Kidney (tissue), 14 donors: Measurements from ENCODE around the gene ATG4B. TPM values are rescaled to one million over a fixed set of nuclear protein-coding genes. Genes with fewer than 3 reads are reported as not detected.

Experiments
- DNase-seq, 5 donors: peaks; one replicate each; pipeline ENCODE4 v3.0.0-alpha.2; 2013 to 2020
- FAIRE-seq: peaks from 2 replicates; lab custom pipeline; 2012; peaks lifted over from hg19 to GRCh38; lab: Jason Lieb, UNC
- H3K27ac ChIP-seq, 2 donors: one replicate each; pipeline ENCODE4 v1.7.0; 2013; ENCODE audit warnings: low read depth in 2 of 2, low read length in 2 of 2, inconsistent platforms in 1 of 2
- H3K27me3 ChIP-seq: one replicate; pipeline ENCODE4 v1.7.1; 2013; ENCODE audit warnings: low read length, inconsistent platforms; ENCODE audit not compliant: control insufficient read depth, insufficient read depth
- H3K36me3 ChIP-seq, 3 donors: one replicate each; pipeline versions ENCODE4 v1.7.0 to v1.7.1; 2013; ENCODE audit warnings: low read length in 3 of 3, control low read depth in 1 of 3, inconsistent platforms in 1 of 3; ENCODE audit not compliant: insufficient read depth in 3 of 3, control insufficient read depth in 2 of 3
- H3K4me1 ChIP-seq, 3 donors: one replicate each; pipeline versions ENCODE4 v1.7.0 to v1.7.1; 2013; ENCODE audit warnings: low read length in 3 of 3, inconsistent platforms in 1 of 3, low read depth in 1 of 3; ENCODE audit not compliant: control insufficient read depth in 2 of 3, insufficient read depth in 2 of 3
- H3K4me3 ChIP-seq, 3 donors: one replicate each; pipeline versions ENCODE4 v1.7.0 to v1.8.1; 2013; ENCODE audit warnings: low read length in 3 of 3, control low read depth in 1 of 3, inconsistent platforms in 1 of 3
- H3K9ac ChIP-seq, 3 donors: one replicate each; pipeline versions ENCODE4 v1.7.0 to v1.7.1; 2013; ENCODE audit warnings: low read length in 3 of 3, control low read depth in 1 of 3, inconsistent platforms in 1 of 3
- H3K9me3 ChIP-seq, 3 donors: one replicate each; pipeline versions ENCODE4 v1.7.0 to v1.7.1; 2013; ENCODE audit warnings: low read length in 3 of 3, control low read depth in 1 of 3, inconsistent platforms in 1 of 3; ENCODE audit not compliant: control insufficient read depth in 2 of 3, insufficient read depth in 1 of 3
- CTCF ChIP-seq: IDR thresholded peaks from 3 replicates; pipeline ENCODE4 v1.5.1; 2012; ENCODE audit warnings: mild to moderate bottlenecking, moderate library complexity, borderline replicate concordance; ENCODE audit not compliant: insufficient read depth; ENCODE audit errors: extremely low read depth
- intact Hi-C: fragments of 100-400 bp; cut with DNase I; formaldehyde crosslinking; loops from one replicate; pipeline ENCODE4 v1.11.1; 2022
- polyA plus RNA-seq: library from polyadenylated mRNA; stranded (reverse); fragments of 350-450 nt; fragmentation: Illumina TruSeq; extraction: RNeasy Lipid Tissue Mini Kit (QIAGEN cat#74804); gene quantifications from one replicate; pipeline ENCODE4 v1.2.3, GENCODE V29; 2014; ENCODE audit warnings: low read depth, low replicate concordance; ENCODE audit not compliant: insufficient read depth
- total RNA-seq: library from RNA; stranded (reverse); fragmentation: NEBNext Ultra II Directional; extraction: Animal tissue kit (Norgen Biotek cat#: 25700); gene quantifications from one replicate; pipeline ENCODE4 v1.2.1, GENCODE V29; 2021
- donor health status: control.
- donor health status: control.
- donor health status: control.
- donor health status: control.
- donor health status: control.
- donor health status: DM: yes; HTN: yes; CAD: no.
- donor health status: Normal renal cell carcinoma (clear cell type).

ATG4B gene
- total and polyA plus RNA-seq, 2 donors from 2014 or later: 56.6 to 81.0 TPM

DNA sequence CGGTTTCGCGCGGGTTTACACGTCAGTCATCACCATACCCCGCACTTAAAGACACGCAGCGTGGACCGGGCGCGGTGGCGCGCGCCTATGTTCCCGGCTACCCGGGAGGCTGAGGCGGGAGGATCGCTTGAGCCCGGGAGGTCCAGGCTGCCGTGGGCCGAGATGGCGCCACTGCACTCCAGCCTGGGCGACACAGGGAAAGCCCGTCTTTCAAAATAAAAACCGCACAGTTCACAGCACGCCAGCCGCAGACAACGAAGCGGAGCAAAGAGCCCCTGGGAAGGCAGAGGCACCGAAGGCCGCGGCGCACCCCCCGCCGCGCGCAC, 48.8 kb downstream of the ATG4B start:
- peaks cover 0 to 12% (median 7%) of the 10 kb centered on the region in 3 donors for H3K4me1 ChIP-seq
- intact Hi-C loops: no loop called here
- no peak for DNase-seq

GRCh38 chr2:241686650-241687425, 49.3 kb downstream of the ATG4B start, which contains the start of gene DTYMK:
DTYMK (minus strand) TSS chr2:241686815; CDS start chr2:241686783, 32 bp downstream.
- intact Hi-C loops: no loop called here
- Histone ChIP-seq H3K4me1 (peaks cover 0 to 12% (median 7%) of the 10 kb centered on the region in 3 donors), H3K9me3 (no peaks in the 10 kb centered on the region), H3K27ac (peak within 1 kb of the TSS; percentile 92 to 94), H3K36me3 (peaks cover 2 to 7% (median 5%) of the 10 kb centered on the region in 3 donors), H3K9ac (peak within 1 kb of the TSS; percentile 71 to 90 (median 80)), H3K4me3 (peak within 1 kb of the TSS; percentile 87 to 95 (median 90)), H3K27me3 (no peaks in the 10 kb centered on the region)
- DNase-seq: peak; percentile 96 to 99 (median 98)
- TF ChIP-seq CTCF: no peak
- no peak for FAIRE-seq

More for the DNA sequence above, 48.8 kb downstream of the ATG4B start:
- no peak for FAIRE-seq
- Histone ChIP-seq H3K9ac (peak overlapping the region; percentile 52 to 69 (median 52)), H3K4me3 (peak overlapping the region; percentile 72 to 90 (median 74)), H3K9me3 (no peaks in the 10 kb centered on the region), H3K27ac (no peak overlapping the region), H3K27me3 (no peaks in the 10 kb centered on the region), H3K36me3 (peaks cover 2 to 7% (median 5%) of the 10 kb centered on the region in 3 donors)
- no peak for TF ChIP-seq CTCF

DNA sequence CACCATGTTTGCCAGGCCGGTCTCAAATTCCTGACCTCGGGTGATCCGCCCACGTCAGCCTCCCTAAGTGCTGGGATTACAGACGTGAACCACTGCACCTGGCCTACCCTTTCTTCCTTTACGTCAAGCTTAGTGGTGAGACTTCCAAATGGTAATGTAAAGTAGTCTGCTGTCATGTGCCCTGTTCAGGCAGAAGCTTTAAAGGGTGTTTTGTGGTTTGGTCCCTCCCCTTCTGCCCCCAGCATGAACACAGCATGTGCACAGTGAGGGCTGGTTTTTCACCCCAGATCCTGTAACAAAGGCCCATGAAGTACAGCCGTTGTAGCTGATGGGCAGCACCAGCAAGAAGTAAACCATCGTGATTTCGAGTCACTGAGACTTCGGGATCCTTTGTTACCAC, 51.8 kb downstream of the ATG4B start:
- H3K9ac ChIP-seq: no peak overlapping the region
- no peak overlapping the region for H3K4me3 ChIP-seq
- TF ChIP-seq CTCF: no peak
- FAIRE-seq: no peak
- no peaks in the 10 kb centered on the region for H3K27me3 ChIP-seq
- H3K4me1 ChIP-seq: peaks cover 0 to 12% (median 7%) of the 10 kb centered on the region in 3 donors
- peaks cover 0 to 10% (median 7%) of the 10 kb centered on the region in 3 donors for H3K36me3 ChIP-seq
- intact Hi-C loops: no loop called here
- H3K27ac ChIP-seq: no peak overlapping the region
- DNase-seq: no peak
- no peaks in the 10 kb centered on the region for H3K9me3 ChIP-seq
